Activated T-cell treated with anti-CD3 and anti-CD28 coated beads, Interleukin-2, amount 50 U/mL, for 4 hours (primary cell): ENCODE data around the gene MX1. TPM values are rescaled to one million over a fixed set of nuclear protein-coding genes. Genes with fewer than 3 reads are reported as not detected.

ENCODE experiments used
- ATAC-seq, 2 donors: fragments of 200-7000 bp; cut with Tn5 transposase; one replicate each; pipeline ENCODE4 v1.10.0; 2021
- DNase-seq: peaks from one replicate; pipeline ENCODE4 v3.0.0-alpha.2; 2020
- H3K27me3 Mint-ChIP-seq: one replicate; pipeline ENCODE4 v1.8.0; 2021; ENCODE audit warnings: low read depth, mixed read lengths
- H3K36me3 Mint-ChIP-seq: one replicate; pipeline ENCODE4 v1.8.0; 2022; ENCODE audit warnings: mixed read lengths; ENCODE audit not compliant: insufficient read depth
- H3K4me1 Mint-ChIP-seq: one replicate; pipeline ENCODE4 v1.8.0; 2021; ENCODE audit warnings: low read depth, mixed read lengths
- H3K4me3 Mint-ChIP-seq: one replicate; pipeline ENCODE4 v1.8.0; 2021; ENCODE audit warnings: mild to moderate bottlenecking, moderate library complexity, mixed read lengths
- H3K9me3 Mint-ChIP-seq: one replicate; pipeline ENCODE4 v1.8.0; 2021; ENCODE audit warnings: mixed read lengths
- total RNA-seq, 3 donors: library from RNA; stranded (reverse); gene quantifications; one replicate each; pipeline ENCODE4 v1.2.1, GENCODE V29; 2021

Gene MX1
- total RNA-seq, 3 donors from 2014 or later, result 13.8 to 33.8 (median 22.7) TPM

GRCh38 chr21:41453198-41453597, 27.2 kb downstream of the MX1 start:
- no peaks in the 10 kb centered on the region for H3K4me1 Mint-ChIP-seq
- no peak overlapping the region for H3K4me3 Mint-ChIP-seq
- H3K36me3 Mint-ChIP-seq, result peaks cover 32% of the 10 kb centered on the region
- ATAC-seq (no peak), DNase-seq (no peak)
- no peaks in the 10 kb centered on the region for H3K9me3 Mint-ChIP-seq
- H3K27me3 Mint-ChIP-seq, result no peaks in the 10 kb centered on the region

- Mint-ChIP-seq H3K27me3 (no peaks in the 10 kb centered on the region), H3K9me3 (no peaks in the 10 kb centered on the region), H3K4me1 (no peaks in the 10 kb centered on the region), H3K4me3 (no peak overlapping the region), H3K36me3 (peaks cover 37% of the 10 kb centered on the region)
- ATAC-seq, result no peak
- DNase-seq, result no peak
Observed at GRCh38 chr21:41453761-41454160, 27.7 kb downstream of the MX1 start.

GRCh38 chr21:41458121-41458520, 32.1 kb downstream of the MX1 start:
- no peaks in the 10 kb centered on the region for H3K4me1 Mint-ChIP-seq
- peaks cover 28% of the 10 kb centered on the region for H3K36me3 Mint-ChIP-seq
- H3K4me3 Mint-ChIP-seq, result no peak overlapping the region
- DNase-seq (no peak), ATAC-seq (no peak)
- H3K27me3 Mint-ChIP-seq, result no peaks in the 10 kb centered on the region
- H3K9me3 Mint-ChIP-seq, result no peaks in the 10 kb centered on the region

- peaks cover 25% of the 10 kb centered on the region for H3K36me3 Mint-ChIP-seq
- DNase-seq, result no peak
- no peak overlapping the region for H3K4me3 Mint-ChIP-seq
- H3K27me3 Mint-ChIP-seq, result no peaks in the 10 kb centered on the region
- H3K9me3 Mint-ChIP-seq, result no peaks in the 10 kb centered on the region
- no peak for ATAC-seq
- H3K4me1 Mint-ChIP-seq, result no peaks in the 10 kb centered on the region
Observed at GRCh38 chr21:41458559-41458958, 32.5 kb downstream of the MX1 start.

DNA sequence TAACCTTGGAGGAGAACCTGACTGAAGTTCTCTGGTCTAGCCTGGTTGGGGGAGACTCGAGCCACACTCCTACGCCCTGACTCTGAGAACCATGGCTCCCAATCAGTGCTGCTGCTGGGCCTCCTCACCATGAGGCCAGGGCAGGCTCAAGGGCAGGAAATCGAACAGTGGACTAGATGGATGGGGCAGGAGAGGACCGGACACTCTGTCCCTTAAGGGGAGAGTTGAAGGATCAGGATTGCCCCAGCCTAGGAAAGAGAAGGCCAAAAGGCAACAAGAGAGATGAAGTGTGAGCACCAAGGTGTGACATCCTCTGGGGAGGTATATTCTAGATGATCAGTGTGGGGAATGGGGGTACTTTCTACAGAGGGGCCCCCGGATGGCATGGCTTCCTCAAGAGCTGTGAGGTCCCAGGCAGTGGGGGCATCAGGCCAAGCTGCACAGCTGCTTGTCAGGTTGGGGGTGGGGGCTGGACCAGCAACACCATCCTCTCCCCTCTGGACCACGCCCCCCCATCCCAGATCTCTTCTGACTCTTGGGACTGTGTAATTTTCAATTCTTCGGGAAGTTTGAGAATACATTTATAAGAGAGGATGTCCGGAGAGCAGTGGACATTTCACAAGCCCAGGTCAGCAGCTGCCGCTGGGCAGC, 34.0 kb downstream of the MX1 start:
- H3K36me3 Mint-ChIP-seq, result peaks cover 26% of the 10 kb centered on the region
- DNase-seq, result no peak
- no peak overlapping the region for H3K4me3 Mint-ChIP-seq
- H3K27me3 Mint-ChIP-seq, result no peaks in the 10 kb centered on the region
- no peak for ATAC-seq
- no peaks in the 10 kb centered on the region for H3K4me1 Mint-ChIP-seq
- peaks cover 5% of the 10 kb centered on the region for H3K9me3 Mint-ChIP-seq

DNA sequence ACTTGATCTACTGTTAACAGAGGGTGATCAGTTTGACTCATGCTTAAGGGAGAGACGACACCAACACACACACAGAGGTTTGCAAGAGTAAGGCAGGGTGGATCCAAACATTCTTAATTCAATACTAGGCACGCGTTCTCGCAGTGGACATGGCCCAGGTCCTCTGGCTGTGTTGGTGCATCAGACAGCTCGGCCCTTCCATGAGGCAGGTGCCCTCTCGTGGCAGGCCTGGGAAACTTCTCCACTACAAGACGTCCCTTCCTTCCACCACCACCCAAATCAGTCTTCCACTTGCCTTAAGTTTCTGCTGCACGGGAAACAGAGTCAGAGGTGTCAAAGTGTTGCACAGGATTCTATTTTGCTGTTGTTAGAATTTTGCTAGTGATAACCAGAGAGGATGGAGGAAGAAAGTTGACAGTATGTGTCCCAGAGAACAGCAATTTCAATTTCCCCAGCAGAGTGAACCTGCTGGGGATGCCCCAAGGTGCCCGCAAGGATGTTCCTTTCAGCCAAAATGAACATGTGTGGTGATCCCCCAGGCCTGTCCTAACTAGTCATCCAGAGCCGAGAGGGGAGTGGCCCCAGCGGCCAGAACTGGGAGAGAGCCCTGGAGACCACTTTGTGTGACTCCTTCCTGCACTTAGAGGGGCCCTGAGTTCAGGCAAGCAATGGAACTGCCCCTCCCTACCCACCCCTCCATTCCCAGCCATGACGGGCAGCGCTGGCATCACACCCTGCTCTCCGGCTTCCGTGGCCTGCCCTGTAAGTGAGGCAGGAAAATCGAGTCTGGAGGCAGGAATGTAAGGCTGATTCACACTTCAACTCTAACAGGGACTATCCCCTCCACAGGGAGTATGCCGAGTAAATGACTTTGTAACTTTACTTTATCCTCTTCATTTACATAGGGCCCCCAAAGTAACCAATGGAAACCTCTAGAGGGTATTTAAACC, 34.8 kb downstream of the MX1 start:
- peaks cover 26% of the 10 kb centered on the region for H3K36me3 Mint-ChIP-seq
- no peaks in the 10 kb centered on the region for H3K27me3 Mint-ChIP-seq

GRCh38 chr21:41465176-41465781, 39.2 kb downstream of the MX1 start:
- Mint-ChIP-seq H3K4me3 (no peak overlapping the region), H3K27me3 (peaks cover 20% of the 10 kb centered on the region), H3K4me1 (peaks cover 9% of the 10 kb centered on the region), H3K9me3 (peaks cover 5% of the 10 kb centered on the region), H3K36me3 (peaks cover 2% of the 10 kb centered on the region)
- ATAC-seq (no peak), DNase-seq (no peak)

More for the DNA sequence above, 34.8 kb downstream of the MX1 start:
- Mint-ChIP-seq H3K4me3 (no peak overlapping the region), H3K9me3 (peaks cover 5% of the 10 kb centered on the region), H3K4me1 (no peaks in the 10 kb centered on the region)
- DNase-seq (peak; percentile 45), ATAC-seq (peak; percentile 61 to 63)

- no peak overlapping the region for H3K4me3 Mint-ChIP-seq
- DNase-seq (no peak), ATAC-seq (no peak)
- H3K36me3 Mint-ChIP-seq, result peaks cover 2% of the 10 kb centered on the region
- H3K4me1 Mint-ChIP-seq, result peaks cover 9% of the 10 kb centered on the region
- H3K27me3 Mint-ChIP-seq, result peaks cover 25% of the 10 kb centered on the region
- peaks cover 5% of the 10 kb centered on the region for H3K9me3 Mint-ChIP-seq
Observed at GRCh38 chr21:41466024-41466820, 40.2 kb downstream of the MX1 start.

DNA sequence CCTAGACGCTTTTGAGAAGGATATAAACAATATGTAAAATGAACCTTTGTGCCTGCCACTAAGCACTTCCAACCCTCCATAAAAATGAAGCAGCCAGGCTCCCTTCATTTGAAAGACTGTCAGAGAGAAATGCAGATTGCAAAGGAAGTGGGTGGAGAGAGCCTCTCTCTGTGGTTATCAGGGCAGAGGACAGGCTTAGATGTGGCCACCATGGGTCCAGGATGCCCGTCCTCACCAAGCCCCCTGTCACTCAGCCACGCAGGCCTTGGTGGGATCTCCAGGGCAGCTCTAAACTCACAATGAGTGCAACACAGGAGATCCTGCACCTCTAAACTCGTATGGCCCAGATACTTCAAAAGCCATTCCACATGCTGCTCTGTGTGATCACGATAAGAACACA, 44.0 kb downstream of the MX1 start:
- DNase-seq (no peak), ATAC-seq (no peak)
- H3K36me3 Mint-ChIP-seq, result no peaks in the 10 kb centered on the region
- H3K27me3 Mint-ChIP-seq, result peaks cover 25% of the 10 kb centered on the region
- no peaks in the 10 kb centered on the region for H3K9me3 Mint-ChIP-seq
- H3K4me1 Mint-ChIP-seq, result peaks cover 9% of the 10 kb centered on the region
- H3K4me3 Mint-ChIP-seq, result no peak overlapping the region

GRCh38 chr21:41472753-41473548, 46.9 kb downstream of the MX1 start:
- Mint-ChIP-seq H3K4me1 (peaks cover 9% of the 10 kb centered on the region), H3K9me3 (no peaks in the 10 kb centered on the region), H3K4me3 (no peak overlapping the region)

GRCh38 chr21:41475714-41476420, 49.8 kb downstream of the MX1 start:
- Mint-ChIP-seq H3K4me3 (no peak overlapping the region), H3K27me3 (peaks cover 2% of the 10 kb centered on the region), H3K9me3 (no peaks in the 10 kb centered on the region), H3K4me1 (no peaks in the 10 kb centered on the region), H3K36me3 (no peaks in the 10 kb centered on the region)
- ATAC-seq (no peak), DNase-seq (no peak)

More at GRCh38 chr21:41472753-41473548, 46.9 kb downstream of the MX1 start:
- no peak for ATAC-seq
- peaks cover 20% of the 10 kb centered on the region for H3K27me3 Mint-ChIP-seq
- no peaks in the 10 kb centered on the region for H3K36me3 Mint-ChIP-seq
- DNase-seq, result no peak

- Mint-ChIP-seq H3K9me3 (no peaks in the 10 kb centered on the region), H3K4me1 (no peaks in the 10 kb centered on the region), H3K36me3 (no peaks in the 10 kb centered on the region), H3K27me3 (no peaks in the 10 kb centered on the region), H3K4me3 (no peak overlapping the region)
- DNase-seq (no peak), ATAC-seq (no peak)
Observed at GRCh38 chr21:41477641-41478318, 51.7 kb downstream of the MX1 start.
